ENCODE results near the gene GFI1B.
"Not testable (repeated sequence)": the region's sequence is repeated elsewhere in the genome, so short reads cannot be mapped to it uniquely, and the experiment has no call there.

GFI1B gene

DNA sequence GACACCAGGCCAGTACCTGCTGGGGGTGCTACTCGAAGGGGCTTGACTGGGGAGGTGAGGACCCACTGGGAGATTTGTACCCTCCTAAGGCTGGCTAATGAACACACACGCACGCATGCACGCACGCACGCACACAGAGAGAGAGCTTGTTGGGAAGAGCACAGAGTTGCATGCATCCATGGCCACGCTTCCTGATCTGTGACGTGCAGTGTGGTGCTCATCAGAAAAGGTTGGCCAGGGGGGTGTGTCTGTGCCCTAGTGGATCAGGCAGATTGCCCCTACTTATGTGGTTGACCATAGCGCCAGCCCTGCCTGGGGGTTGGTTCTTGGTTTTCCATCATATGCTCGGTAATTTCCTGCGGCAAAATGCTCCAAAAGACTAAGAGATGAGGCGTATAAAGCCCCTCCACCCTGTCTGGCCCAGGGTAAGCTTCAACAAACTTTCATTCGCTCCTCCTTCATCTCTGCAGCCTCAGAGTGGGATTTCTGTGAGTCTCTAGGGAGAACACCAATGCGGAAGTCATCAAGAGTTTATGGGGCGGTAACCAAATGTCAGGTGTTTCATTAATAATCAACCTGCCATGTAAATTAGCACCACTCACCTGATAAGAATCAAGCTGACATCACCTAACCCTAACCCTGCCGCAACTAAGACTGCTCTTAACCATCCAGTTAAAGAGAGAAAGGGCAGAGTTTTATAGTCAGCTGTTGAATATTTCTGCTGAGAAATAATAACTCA, 8.0 kb upstream of the GFI1B start:
- DNase-seq, result no peak

- no peak for DNase-seq
Observed at GRCh38 chr9:132973166-132973565, 5.3 kb upstream of the GFI1B start.

GRCh38 chr9:132973713-132974112, 4.8 kb upstream of the GFI1B start:
- DNase-seq, result no peak

GRCh38 chr9:132975961-132976360, 2.5 kb upstream of the GFI1B start:
- DNase-seq, result no peak

DNA sequence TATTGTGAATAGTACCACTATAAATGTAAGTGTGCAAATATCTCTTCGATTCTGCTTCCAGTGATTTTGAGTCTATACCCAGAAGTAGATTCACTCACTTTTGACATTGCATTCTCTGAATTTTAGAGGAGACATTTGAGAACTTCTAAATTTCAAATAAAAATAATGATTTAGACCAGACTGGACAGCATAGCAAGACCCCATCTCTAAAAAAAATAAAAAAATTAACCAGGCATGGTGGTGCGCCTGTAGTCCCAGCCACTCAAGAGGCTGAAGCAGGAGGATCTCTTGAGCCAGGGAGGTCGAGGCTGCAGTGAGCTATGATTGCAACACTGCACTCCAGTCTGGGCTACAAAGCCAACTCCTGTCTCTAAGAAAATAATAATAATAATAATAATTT, 1.9 kb upstream of the GFI1B start:
- DNase-seq, result no peak

- no peak for DNase-seq
Observed at GRCh38 chr9:132978112-132978450, 413 bp upstream of the GFI1B start.

- DNase-seq, result no peak
Observed at GRCh38 chr9:132980157-132980556, 1.7 kb downstream of the GFI1B start.

GRCh38 chr9:132982458-132982857, 4.0 kb downstream of the GFI1B start:
- no peak for DNase-seq

DNA sequence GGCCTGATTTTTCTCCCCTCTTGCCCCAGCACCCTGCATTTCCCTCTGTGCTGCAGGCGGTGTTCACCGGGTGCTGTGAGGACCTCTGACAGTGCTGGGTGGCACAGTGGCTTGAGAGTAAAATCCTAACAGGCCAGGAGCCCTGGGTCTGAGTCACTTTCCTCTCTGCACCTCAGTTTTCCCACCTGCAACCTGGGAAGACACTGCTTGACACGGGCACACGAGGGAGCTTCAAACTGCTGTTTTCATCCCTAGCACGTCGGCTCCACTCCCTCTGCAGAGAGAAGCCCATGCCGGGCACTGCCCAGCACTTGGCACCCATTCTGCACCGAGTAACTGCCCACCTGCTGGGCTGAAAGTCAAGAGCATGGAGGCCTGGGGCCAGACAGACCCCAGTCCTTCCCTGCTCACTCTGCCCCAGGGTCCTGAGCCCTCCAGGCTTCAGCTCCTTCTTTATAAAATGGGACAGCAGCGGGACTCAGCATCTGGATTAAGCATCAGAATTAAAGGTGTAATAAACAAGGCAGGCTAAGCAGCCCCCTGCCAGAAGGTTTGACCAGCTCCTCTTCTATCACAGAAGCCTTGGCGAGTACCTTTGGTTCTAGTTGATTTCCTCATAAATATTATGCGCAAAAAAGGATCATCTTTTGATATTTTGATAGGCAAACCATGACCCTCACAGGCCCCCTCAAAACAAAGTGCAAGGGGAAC, 5.2 kb downstream of the GFI1B start:
- no peak for DNase-seq

DNA sequence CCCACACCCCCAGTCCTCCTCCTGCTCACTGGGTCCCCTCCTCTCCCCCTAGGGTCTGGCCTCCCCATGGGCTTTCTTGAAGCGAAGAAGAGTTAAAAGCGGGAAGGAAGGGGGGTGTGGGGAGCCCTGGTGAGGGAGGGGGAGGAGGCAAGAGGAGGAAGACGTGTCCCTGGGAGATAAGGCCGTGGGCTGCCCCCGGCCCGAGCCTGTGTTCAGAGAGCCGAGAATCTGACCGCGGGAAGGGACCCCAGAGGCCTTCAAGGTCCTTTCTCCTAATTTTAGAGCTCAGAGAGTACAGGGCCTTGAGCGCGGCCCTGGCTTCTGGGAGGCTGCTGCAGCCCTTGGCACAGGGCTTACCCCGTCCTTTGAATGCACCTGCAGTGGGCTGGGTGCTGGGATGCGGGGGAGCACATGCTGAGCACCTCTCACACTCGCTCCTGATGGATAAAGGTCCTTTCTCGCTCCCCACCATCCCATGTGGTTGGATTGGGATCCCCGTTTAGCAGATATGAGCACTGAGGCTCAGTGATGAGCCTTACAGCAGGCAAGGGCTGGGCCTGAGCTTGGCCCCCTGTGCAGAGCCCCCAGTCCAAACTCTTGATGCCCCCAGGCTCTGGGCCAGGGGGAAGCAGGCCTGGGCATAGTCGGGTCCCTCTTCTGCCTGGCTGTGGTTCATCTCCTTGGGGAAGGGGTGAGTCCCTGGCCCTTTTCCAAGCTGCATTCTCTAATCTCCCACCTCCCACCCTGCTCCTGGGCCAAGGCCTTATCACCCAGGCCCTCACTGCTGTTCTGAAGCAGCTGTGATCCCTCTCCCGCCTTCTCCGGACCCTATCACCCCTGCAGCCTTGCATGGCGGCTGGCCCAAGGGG, 5.9 kb downstream of the GFI1B start:
- no peak for DNase-seq

GRCh38 chr9:132985071-132985350, 6.5 kb downstream of the GFI1B start:
- no peak for DNase-seq

- no peak for DNase-seq
Observed at GRCh38 chr9:132985489-132985888, 7.0 kb downstream of the GFI1B start.

GRCh38 chr9:132986114-132986513, 7.6 kb downstream of the GFI1B start:
- no peak for DNase-seq

GRCh38 chr9:132986640-132987620, 8.4 kb downstream of the GFI1B start:
- no peak for DNase-seq

DNA sequence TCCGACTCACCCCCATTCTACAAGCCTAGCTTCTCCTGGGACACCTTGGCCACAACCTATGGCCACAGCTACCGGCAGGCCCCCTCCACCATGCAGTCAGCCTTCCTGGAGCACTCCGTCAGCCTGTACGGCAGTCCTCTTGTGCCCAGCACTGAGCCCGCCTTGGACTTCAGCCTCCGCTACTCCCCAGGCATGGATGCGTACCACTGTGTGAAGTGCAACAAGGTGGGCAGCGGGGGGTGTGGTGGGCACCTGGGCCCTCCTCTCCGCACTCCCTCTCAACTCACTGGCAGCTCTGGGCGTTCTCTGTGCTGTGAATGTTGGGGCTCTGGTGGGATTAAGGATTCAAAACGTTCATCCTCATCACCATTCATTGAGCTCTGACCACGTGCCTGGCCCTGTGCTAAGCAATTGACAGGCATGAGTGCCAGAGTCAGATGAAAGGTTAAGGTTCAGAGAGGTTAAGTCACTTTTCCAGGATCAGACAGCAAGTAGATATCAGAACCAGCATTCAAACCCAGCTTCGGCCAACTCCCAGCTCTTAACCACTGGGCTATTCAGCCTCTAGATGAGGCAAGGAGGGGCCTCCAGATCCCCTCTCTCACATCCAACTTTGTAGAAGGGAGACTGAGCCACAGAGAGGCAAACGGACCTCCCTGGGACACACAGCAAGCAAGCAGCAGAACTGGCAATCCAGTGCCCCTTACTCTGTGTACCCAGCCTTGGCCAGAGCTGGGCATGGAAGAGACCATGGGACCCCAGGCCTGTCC, 9.9 kb downstream of the GFI1B start:
- DNase-seq, result no peak

DNA sequence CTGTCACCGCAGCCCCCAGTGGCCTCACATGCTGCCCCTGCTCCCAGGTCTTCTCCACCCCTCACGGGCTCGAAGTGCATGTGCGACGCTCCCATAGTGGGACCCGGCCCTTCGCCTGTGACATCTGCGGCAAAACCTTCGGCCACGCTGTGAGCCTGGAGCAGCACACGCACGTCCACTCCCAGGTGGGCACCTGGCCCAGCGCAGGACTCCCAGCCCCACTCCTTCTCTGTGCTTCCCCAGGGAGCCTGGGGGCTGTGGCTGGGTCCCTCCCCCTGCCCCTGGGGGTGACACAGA, 10.5 kb downstream of the GFI1B start:
- DNase-seq, result no peak

DNA sequence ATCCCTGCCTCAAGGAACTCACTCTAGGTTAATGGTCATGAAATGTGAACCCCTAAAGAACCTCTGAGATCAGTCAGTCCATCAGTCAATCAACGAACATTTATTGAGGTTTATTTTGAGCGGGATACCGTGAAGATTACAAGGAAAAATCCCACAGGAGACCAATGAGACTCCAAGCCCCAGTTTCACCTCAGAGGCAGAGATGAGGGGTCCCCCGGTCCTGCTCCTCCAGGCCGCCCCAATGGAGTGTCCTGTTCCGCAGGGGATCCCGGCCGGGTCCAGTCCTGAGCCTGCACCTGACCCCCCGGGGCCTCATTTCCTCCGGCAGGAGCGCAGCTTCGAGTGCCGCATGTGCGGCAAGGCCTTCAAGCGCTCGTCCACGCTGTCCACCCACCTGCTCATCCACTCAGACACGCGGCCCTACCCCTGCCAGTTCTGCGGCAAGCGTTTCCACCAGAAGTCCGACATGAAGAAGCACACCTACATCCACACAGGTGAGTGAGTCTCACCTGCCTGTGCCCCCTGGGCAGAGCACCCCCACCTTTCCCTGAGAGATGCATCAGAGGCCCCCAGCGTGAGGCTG, 11.0 kb downstream of the GFI1B start:
- no peak for DNase-seq

GRCh38 chr9:132989998-132990557, 11.6 kb downstream of the GFI1B start:
- not testable (repeated sequence) for DNase-seq

GRCh38 chr9:132990781-132991180, 12.3 kb downstream of the GFI1B start:
- DNase-seq, result no peak

- DNase-seq, result no peak
Observed at GRCh38 chr9:132991351-132992300, 13.1 kb downstream of the GFI1B start.

Data from NCI-H226 (cell line).